Ishikawa (cell line): Measurements from ENCODE around the gene PDE11A.
A peak's percentile ranks its signal among the peaks of the same experiment; 100 is the strongest.

ENCODE experiments used
- CEBPB ChIP-seq: IDR thresholded peaks from 2 replicates; pipeline ENCODE4 v1.6.1; 2012
- EP300 ChIP-seq: IDR thresholded peaks from 2 replicates; pipeline ENCODE4 v1.6.1; 2012; ENCODE audit warnings: borderline replicate concordance
- RAD21 ChIP-seq: IDR thresholded peaks from 2 replicates; pipeline ENCODE4 v1.6.1; 2012; ENCODE audit warnings: low read depth
- TAF1 ChIP-seq: IDR thresholded peaks from 2 replicates; pipeline ENCODE4 v1.6.1; 2012; ENCODE audit warnings: low read depth, mild to moderate bottlenecking
- TCF12 ChIP-seq: IDR thresholded peaks from 2 replicates; pipeline ENCODE4 v1.6.1; 2012; ENCODE audit warnings: low read depth
- YY1 ChIP-seq: IDR thresholded peaks from 2 replicates; pipeline ENCODE4 v1.6.1; 2012; ENCODE audit warnings: low read depth
- TF ChIP-seq, protein P1 (sequence below): IDR thresholded peaks from 2 replicates; pipeline ENCODE4 v1.6.1; 2012; ENCODE audit warnings: low read depth, mild to moderate bottlenecking

DNA sequence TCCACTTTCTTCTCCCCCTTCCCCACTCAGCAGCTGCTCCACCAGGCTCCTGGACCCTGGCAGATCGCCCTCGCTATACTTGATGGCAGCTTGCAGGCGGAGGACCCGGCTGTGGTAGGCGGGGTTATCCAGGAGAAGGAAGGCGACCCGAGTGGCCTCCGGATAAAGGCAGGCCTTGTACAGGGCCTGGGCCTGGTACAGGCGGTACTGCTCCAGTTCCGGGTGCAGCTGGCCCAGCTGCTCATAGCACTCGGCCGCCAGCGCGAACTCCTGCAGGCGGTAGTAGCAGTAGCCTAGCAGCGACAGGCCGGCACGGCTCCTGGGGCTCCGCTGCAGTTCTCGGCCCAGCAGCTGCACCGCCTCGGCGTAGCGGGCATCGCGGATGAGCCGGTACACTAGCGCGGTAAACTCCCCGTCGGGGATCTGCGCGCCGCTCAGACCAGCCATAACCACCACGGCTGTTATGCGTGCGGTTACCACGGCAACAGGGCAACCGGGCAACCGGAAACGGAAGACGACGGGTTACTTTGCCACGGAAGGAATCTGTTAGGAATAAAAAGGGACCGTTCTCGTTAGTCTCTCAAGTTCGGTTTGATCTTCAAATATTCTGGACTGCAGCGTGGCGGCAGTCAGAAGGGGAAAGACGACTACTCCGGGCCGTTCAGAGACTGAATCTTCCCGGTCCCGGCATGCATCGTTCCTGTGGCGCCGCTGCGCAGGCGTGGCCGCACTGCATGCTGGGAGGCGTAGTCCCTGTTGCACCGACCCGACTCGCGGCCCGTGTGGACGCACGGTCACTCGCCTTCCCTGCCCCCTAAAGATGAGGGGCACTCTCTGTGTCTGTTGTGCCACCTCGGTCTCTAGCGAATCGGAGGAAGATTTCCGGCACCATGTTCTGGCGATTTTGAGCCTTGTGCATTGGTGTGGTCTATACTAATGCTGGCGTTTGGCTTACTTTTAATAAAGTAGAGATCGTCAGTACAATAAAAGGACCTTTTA is 454.0 kb downstream of the PDE11A start:
- peak; percentile 12; the same call in 1 of the 2 replicates for TF ChIP-seq TCF12
- TF ChIP-seq EP300 = no peak
- TF ChIP-seq, protein P1, sequence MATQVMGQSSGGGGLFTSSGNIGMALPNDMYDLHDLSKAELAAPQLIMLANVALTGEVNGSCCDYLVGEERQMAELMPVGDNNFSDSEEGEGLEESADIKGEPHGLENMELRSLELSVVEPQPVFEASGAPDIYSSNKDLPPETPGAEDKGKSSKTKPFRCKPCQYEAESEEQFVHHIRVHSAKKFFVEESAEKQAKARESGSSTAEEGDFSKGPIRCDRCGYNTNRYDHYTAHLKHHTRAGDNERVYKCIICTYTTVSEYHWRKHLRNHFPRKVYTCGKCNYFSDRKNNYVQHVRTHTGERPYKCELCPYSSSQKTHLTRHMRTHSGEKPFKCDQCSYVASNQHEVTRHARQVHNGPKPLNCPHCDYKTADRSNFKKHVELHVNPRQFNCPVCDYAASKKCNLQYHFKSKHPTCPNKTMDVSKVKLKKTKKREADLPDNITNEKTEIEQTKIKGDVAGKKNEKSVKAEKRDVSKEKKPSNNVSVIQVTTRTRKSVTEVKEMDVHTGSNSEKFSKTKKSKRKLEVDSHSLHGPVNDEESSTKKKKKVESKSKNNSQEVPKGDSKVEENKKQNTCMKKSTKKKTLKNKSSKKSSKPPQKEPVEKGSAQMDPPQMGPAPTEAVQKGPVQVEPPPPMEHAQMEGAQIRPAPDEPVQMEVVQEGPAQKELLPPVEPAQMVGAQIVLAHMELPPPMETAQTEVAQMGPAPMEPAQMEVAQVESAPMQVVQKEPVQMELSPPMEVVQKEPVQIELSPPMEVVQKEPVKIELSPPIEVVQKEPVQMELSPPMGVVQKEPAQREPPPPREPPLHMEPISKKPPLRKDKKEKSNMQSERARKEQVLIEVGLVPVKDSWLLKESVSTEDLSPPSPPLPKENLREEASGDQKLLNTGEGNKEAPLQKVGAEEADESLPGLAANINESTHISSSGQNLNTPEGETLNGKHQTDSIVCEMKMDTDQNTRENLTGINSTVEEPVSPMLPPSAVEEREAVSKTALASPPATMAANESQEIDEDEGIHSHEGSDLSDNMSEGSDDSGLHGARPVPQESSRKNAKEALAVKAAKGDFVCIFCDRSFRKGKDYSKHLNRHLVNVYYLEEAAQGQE = no peak
- TF ChIP-seq TAF1 = peak; percentile 80; the same call in 1 of the 2 replicates
- peak; percentile 81 for TF ChIP-seq YY1
- TF ChIP-seq CEBPB = no peak
- TF ChIP-seq RAD21 = no peak
